ENCODE results near the gene PYGO2. TPM values are rescaled to one million over a fixed set of nuclear protein-coding genes. Genes with fewer than 3 reads are reported as not detected.
"Not testable (repeated sequence)": the region's sequence is repeated elsewhere in the genome, so short reads cannot be mapped to it uniquely, and the experiment has no call there.

PYGO2 gene
- total RNA-seq, 2 experiments from 2014 or later, result 50.0 to 50.2 TPM

- no peak for DNase-seq
- Mint-ChIP-seq H3K4me3 (no peak overlapping the region), H3K36me3 (ENCODE audit: low read depth) (peaks cover 19% of the 10 kb centered on the region), H3K27me3 (no peaks in the 10 kb centered on the region), H3K27ac (no peak overlapping the region), H3K4me1 (peaks cover 24% of the 10 kb centered on the region), H3K9me3 (no peaks in the 10 kb centered on the region)
- POLR2A ChIA-PET, result no interaction called here
- CTCF ChIA-PET, result interaction anchor here (1.3 to 2.0 kb wide), 4 partner anchors 9 to 29 kb away, joined by 3 to 18 read pairs (median 14); no protein-coding TSS in a partner anchor
These were observed 25.7 kb upstream of the PYGO2 start for GRCh38 chr1:154987326-154987725.

- CTCF ChIA-PET, result interaction anchor here (0.8 to 2.0 kb wide), 3 partner anchors 10 to 13 kb away, joined by 3 to 18 read pairs (median 3); no protein-coding TSS in a partner anchor
- H3K27ac Mint-ChIP-seq, H3K9me3 Mint-ChIP-seq, DNase-seq, POLR2A ChIA-PET, H3K4me3 Mint-ChIP-seq, H3K27me3 Mint-ChIP-seq: not testable (repeated sequence)
- Mint-ChIP-seq H3K4me1 (peaks cover 24% of the 10 kb centered on the region), H3K36me3 (ENCODE audit: low read depth) (peaks cover 20% of the 10 kb centered on the region)
These were observed 25.2 kb upstream of the PYGO2 start for GRCh38 chr1:154986736-154987135.

GRCh38 chr1:154983776-154984466 is 22.3 kb upstream of the PYGO2 start:
- Mint-ChIP-seq H3K4me1 (peaks cover 36% of the 10 kb centered on the region), H3K4me3 (no peak overlapping the region), H3K27me3 (no peaks in the 10 kb centered on the region), H3K36me3 (ENCODE audit: low read depth) (peaks cover 27% of the 10 kb centered on the region), H3K9me3 (no peaks in the 10 kb centered on the region), H3K27ac (no peak overlapping the region)
- ChIA-PET CTCF (interaction anchor here (0.9 to 4.5 kb wide), 15 partner anchors 10 to 101 kb away, joined by 3 to 29 read pairs (median 4); partner anchors contain the start of genes CKS1B, LENEP, PMVK and SHC1), POLR2A (interaction anchor here (0.9 to 1.7 kb wide), 5 partner anchors 15 to 101 kb away, joined by 3 to 7 read pairs (median 3); no protein-coding TSS in a partner anchor)
- no peak for DNase-seq

GRCh38 chr1:154982897-154983648 is 21.5 kb upstream of the PYGO2 start, which contains the start of gene FLAD1:
FLAD1 (plus strand) TSS chr1:154983344; CDS start chr1:154983695, 351 bp downstream.
- H3K36me3 Mint-ChIP-seq (ENCODE audit: low read depth), result peaks cover 24% of the 10 kb centered on the region

GRCh38 chr1:154982341-154982740 is 20.8 kb upstream of the PYGO2 start:
- POLR2A ChIA-PET, result no interaction called here

More at GRCh38 chr1:154982897-154983648, 21.5 kb upstream of the PYGO2 start, which contains the start of gene FLAD1:
- H3K4me1 Mint-ChIP-seq, result peaks cover 33% of the 10 kb centered on the region
- H3K9me3 Mint-ChIP-seq, result no peaks in the 10 kb centered on the region
- no peaks in the 10 kb centered on the region for H3K27me3 Mint-ChIP-seq
- ChIA-PET POLR2A (interaction anchor here (0.9 to 1.7 kb wide), 4 partner anchors 14 to 102 kb away, joined by 3 to 7 read pairs (median 3); no protein-coding TSS in a partner anchor), CTCF (interaction anchor here (0.6 to 4.5 kb wide), 14 partner anchors 11 to 853 kb away, joined by 3 to 29 read pairs (median 4); partner anchors contain the start of genes CKS1B, LENEP, PMVK and PYGO2)
- DNase-seq, result peak; percentile 98
- no peak within 1 kb of the TSS for H3K27ac Mint-ChIP-seq
- no peak within 1 kb of the TSS for H3K4me3 Mint-ChIP-seq

GRCh38 chr1:154978360-154978759 is 16.8 kb upstream of the PYGO2 start:
- H3K27ac Mint-ChIP-seq, result peak overlapping the region; percentile 62
- H3K4me1 Mint-ChIP-seq, result peaks cover 23% of the 10 kb centered on the region
- H3K9me3 Mint-ChIP-seq, result no peaks in the 10 kb centered on the region
- ChIA-PET CTCF (interaction anchor here (1.7 kb wide), 1 partner anchor 39 kb away, joined by 3 read pairs; no protein-coding TSS in a partner anchor), POLR2A (no interaction called here)
- no peak for DNase-seq
- no peak overlapping the region for H3K4me3 Mint-ChIP-seq
- H3K27me3 Mint-ChIP-seq, result no peaks in the 10 kb centered on the region
- peaks cover 34% of the 10 kb centered on the region for H3K36me3 Mint-ChIP-seq (ENCODE audit: low read depth)

More at GRCh38 chr1:154982341-154982740, 20.8 kb upstream of the PYGO2 start:
- Mint-ChIP-seq H3K27me3 (no peaks in the 10 kb centered on the region), H3K36me3 (ENCODE audit: low read depth) (peaks cover 28% of the 10 kb centered on the region), H3K27ac (no peak overlapping the region), H3K4me1 (peaks cover 34% of the 10 kb centered on the region), H3K9me3 (no peaks in the 10 kb centered on the region), H3K4me3 (no peak overlapping the region)
- no peak for DNase-seq
- CTCF ChIA-PET, result interaction anchor here (0.8 to 4.5 kb wide), 4 partner anchors 10 to 34 kb away, joined by 3 to 29 read pairs (median 28); partner anchors contain the start of genes CKS1B, LENEP, PYGO2 and SHC1

- H3K9me3 Mint-ChIP-seq, DNase-seq, H3K27me3 Mint-ChIP-seq, POLR2A ChIA-PET: not testable (repeated sequence)
- peak overlapping the region; percentile 17 for H3K4me3 Mint-ChIP-seq
- H3K4me1 Mint-ChIP-seq, result peaks cover 27% of the 10 kb centered on the region
- peak overlapping the region; percentile 79 for H3K27ac Mint-ChIP-seq
- H3K36me3 Mint-ChIP-seq (ENCODE audit: low read depth), result peaks cover 34% of the 10 kb centered on the region
- CTCF ChIA-PET, result interaction anchor here (0.9 kb wide), 1 partner anchor 30 kb away, joined by 3 read pairs; no protein-coding TSS in a partner anchor
These were observed 16.2 kb upstream of the PYGO2 start for GRCh38 chr1:154977762-154978161.

GRCh38 chr1:154975409-154976059 is 14.0 kb upstream of the PYGO2 start:
- H3K27ac Mint-ChIP-seq, result no peak overlapping the region
- H3K4me3 Mint-ChIP-seq, result no peak overlapping the region
- no peaks in the 10 kb centered on the region for H3K9me3 Mint-ChIP-seq
- ChIA-PET CTCF (interaction anchor here (1.6 to 6.4 kb wide), 2 partner anchors 8 to 42 kb away, joined by 3 to 26 read pairs; partner anchors contain the start of gene FLAD1), POLR2A (no interaction called here)
- peaks cover 36% of the 10 kb centered on the region for H3K36me3 Mint-ChIP-seq (ENCODE audit: low read depth)
- DNase-seq, result peak; percentile 71
- H3K4me1 Mint-ChIP-seq, result peaks cover 39% of the 10 kb centered on the region
- no peaks in the 10 kb centered on the region for H3K27me3 Mint-ChIP-seq

GRCh38 chr1:154974808-154975408 is 13.3 kb upstream of the PYGO2 start:
- POLR2A ChIA-PET, result interaction anchor here (0.5 to 1.6 kb wide), 3 partner anchors 13 to 20 kb away, joined by 3 to 6 read pairs (median 5); partner anchors contain the start of gene PYGO2
- H3K27ac Mint-ChIP-seq, result no peak overlapping the region
- DNase-seq, result peak; percentile 97
- peaks cover 33% of the 10 kb centered on the region for H3K36me3 Mint-ChIP-seq (ENCODE audit: low read depth)
- H3K9me3 Mint-ChIP-seq, result no peaks in the 10 kb centered on the region
- no peak overlapping the region for H3K4me3 Mint-ChIP-seq
- peaks cover 39% of the 10 kb centered on the region for H3K4me1 Mint-ChIP-seq
- H3K27me3 Mint-ChIP-seq, result no peaks in the 10 kb centered on the region
- CTCF ChIA-PET, result interaction anchor here (1.2 to 6.4 kb wide), 5 partner anchors 8 to 110 kb away, joined by 3 to 26 read pairs (median 9); partner anchors contain the start of genes FLAD1, PBXIP1 and PYGO2

GRCh38 chr1:154974102-154974807 is 12.7 kb upstream of the PYGO2 start, which contains the start of gene CKS1B:
CKS1B (plus strand) TSS chr1:154974681; CDS start chr1:154974746, 65 bp downstream.
- peak; percentile 98 for DNase-seq
- ChIA-PET POLR2A (interaction anchor here (0.6 to 1.6 kb wide), 4 partner anchors 13 to 375 kb away, joined by 3 to 6 read pairs (median 4); partner anchors contain the start of gene PYGO2), CTCF (interaction anchor here (0.8 to 6.4 kb wide), 15 partner anchors 9 to 247 kb away, joined by 3 to 26 read pairs (median 5); partner anchors contain the start of genes FLAD1, KRTCAP2, PBXIP1 and PMVK)
- no peak within 1 kb of the TSS for H3K4me3 Mint-ChIP-seq
- H3K9me3 Mint-ChIP-seq, result no peaks in the 10 kb centered on the region
- H3K27ac Mint-ChIP-seq, result no peak within 1 kb of the TSS
- no peaks in the 10 kb centered on the region for H3K27me3 Mint-ChIP-seq
- peaks cover 40% of the 10 kb centered on the region for H3K4me1 Mint-ChIP-seq
- peaks cover 33% of the 10 kb centered on the region for H3K36me3 Mint-ChIP-seq (ENCODE audit: low read depth)
